Fibroblast of skin of scalp (primary cell): ENCODE results near the gene ITPR2.
"Not testable (repeated sequence)": the region's sequence is repeated elsewhere in the genome, so short reads cannot be mapped to it uniquely, and the experiment has no call there.

Source experiments
- DNase-seq: peaks from one replicate; pipeline ENCODE4 v3.0.0-alpha.2; 2013

ITPR2 gene

DNA sequence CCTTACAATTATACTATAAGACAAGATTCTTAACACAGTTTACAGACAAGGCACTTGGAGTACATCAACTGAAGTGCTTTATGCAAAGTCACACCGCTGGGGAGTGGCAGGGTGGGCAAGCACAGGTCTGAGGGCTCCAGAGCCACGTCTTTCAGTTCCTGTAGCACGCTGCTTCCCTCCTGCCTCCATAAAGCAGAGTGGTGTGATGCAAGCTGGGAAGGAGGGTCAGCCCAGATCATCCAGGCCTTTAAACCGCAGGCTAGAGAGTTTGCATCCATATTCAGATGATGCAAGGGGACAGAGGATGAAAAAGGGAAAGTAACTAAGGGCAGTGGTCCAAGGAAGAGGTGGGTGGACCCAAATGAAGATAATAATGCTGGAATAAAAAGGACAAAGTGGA lies 132.6 kb downstream of the ITPR2 start:
- no peak for DNase-seq

DNA sequence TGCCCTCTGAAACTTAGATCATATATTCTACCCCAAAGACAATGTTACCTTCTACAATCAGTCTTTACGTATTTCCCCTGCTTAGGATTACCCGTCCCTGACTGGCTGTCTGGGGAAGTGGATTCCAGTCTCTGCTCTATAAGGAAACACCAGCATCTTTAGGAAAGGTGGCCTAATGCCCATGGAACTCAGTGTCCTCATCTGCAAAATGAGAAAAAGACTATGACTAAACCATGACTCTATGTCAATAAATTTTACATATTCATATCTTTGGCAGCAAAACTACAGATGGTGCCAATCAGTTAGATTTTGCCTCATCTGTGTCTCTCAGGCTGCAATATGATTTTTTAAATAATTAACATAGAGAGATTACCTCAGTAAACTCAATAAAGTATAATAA lies 133.8 kb downstream of the ITPR2 start:
- DNase-seq, result peak; percentile 28

DNA sequence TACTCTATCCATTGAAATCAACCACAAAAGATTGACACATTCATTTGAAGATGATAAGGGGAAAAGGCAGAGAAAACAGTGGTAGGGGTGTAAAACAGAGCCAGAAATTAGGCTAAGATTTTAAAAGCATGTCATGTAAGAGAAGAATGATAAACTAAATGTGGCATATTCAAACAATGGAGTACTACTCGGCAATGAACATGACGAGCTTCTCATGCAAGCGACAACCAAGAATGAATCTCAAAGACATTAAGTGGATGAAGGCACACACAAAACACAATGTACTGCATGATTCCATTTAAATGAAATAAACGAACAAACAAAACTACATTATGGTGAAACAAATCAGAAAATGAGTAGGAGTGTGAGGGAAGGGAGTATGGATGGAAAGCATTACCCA lies 134.8 kb downstream of the ITPR2 start:
- no peak for DNase-seq

DNA sequence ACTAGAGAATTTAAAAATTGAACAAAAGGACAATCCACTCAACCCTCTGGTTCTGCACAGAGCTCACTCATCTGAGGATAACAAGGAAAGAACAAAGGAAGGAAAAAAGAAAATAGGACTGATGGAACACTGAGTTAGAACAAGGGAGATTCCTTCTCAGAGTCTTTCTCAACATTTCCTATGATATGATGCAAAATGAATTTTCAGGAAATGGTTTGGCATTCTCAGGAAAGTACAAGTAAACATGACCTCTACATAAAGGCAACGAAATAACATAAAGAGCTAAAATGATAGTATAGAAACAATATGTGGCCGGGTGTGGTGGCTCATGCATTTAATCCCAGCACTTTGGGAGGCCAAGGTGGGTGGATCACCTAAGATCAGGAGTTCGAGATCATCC lies 135.8 kb downstream of the ITPR2 start:
- DNase-seq, result no peak

DNA sequence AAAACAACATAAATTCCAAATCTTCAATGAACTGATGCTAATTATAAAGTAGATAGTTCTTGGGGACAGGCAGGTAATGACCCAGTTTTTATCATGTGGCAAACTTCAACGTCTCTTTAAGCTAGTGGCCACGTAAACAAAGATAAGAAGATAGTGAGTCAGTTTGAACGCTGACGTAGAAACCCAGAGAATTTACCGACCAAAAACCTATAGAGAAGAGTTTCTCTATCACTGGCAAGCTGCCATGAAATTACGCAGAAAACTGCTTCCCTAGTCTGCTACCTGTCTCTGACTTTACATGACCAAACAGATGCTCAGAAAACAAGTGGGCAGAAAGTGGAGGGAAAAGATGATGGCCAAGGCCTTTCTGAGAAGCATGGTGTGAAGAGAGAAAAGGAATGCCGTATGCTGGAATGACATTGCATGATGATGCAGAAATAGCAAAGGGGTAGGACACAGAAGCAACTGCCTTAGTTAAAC lies 136.3 kb downstream of the ITPR2 start:
- no peak for DNase-seq

DNA sequence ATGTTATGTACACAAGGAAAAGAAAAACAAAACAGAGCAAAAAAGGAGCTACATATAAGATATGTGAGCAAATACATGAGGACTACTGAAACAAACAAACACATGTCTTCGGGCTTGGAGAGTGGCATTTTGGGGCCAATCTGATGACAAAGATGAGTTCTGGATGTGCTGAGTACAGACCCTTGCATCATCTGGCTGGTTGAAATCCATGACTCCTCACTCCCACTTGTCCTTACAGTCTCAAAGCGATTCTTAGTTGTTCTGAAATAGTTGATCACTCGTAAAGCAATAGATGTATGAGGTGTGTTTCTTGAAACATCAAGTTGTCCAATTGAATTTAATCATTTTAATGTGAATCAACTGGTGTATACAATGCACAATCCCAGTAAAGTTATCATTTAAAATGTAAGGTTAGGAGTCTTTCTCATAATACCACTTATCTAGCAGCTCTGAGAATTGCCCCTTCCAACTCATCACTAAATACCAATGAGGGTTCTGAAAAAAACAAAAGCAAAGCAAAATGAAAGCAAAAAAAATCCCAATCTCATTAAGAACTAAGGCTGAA lies 136.9 kb downstream of the ITPR2 start:
- no peak for DNase-seq

DNA sequence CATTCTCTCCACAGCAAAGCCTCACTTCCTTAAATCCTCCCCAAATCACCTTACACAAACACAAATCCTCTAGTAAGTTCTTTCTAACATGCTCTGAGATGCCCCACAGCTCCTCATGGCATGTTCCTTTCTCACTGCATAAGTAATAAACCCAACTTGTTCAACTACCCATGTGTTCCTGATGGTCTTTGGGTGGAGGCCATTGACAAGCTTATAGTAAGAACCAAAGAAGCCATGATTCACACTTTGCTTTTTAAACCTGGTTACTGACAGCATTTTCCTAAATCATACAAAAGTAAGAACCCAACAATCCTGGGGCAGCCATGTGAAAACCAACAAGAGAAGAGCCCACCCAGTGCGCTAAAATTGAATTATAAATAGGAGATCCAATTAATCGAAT lies 138.6 kb downstream of the ITPR2 start:
- no peak for DNase-seq

DNA sequence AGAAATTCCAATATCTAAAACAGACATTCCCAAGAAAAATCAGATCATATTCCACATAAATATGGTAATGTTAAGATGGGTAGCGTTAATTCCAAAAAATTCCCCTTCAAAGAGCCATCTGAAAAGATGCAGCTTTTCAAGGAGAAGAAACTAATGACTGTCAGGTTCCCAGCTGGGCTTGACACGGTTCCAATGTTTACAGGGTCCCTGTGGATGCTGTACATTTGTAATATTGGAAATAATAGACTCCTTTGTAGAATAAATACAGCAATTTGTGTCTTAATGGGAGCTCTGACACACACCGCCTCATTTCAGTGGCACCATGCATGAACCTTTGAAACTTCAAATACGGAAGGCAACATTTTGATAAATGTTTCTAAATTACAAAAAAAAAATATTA lies 140.6 kb downstream of the ITPR2 start:
- no peak for DNase-seq

DNA sequence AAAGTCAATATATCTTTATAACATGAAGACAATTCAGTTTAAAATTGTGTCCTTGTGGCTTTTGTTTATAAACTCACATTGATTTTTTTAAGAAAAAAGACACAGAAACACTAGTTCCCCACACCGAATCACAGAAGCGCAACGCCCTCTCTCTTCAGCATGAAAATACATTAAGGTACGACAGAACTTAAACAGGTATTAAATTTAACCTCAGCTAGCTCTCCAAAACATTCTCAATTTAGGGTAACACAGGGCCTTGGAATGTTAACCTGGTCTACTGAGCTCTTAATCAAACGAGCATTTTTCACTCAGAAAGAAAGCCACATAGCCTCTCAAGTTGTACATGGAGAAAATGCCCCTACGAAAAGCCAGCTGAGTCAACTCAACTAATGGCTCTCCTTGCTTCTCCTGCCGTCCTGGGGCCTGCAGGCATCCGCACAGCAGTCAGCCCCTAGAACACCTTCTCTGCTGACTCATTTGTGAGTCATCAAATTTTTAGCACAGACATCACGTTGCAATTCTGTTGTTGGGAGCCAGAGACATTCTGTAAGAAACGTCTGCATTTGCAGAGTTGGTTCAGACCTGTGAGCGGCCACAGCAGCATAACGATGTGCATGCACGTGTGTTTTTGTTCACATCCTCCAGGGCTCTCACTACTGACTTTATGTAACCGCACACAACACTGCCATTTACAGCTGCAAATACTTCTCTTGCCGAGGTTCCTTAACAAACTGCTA lies 141.6 kb downstream of the ITPR2 start:
- DNase-seq, result peak; percentile 92

DNA sequence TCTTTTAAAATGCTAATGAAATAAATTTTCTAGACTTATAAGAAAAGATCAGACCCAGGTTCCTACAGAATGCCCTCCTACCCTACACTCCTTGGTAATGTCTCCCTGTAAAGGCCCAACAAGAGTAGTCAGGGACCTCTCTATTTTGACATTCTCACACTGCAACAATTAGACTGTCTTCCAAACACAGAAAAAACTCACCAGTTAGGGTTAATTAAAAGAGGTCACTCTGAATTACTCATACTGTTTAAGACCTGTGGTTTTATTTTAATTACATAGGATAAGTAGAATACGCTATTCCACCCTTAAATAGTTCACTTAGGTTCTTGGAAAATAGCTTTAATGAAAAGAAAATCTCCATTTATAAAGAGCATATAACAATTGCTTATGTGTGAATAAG lies 142.4 kb downstream of the ITPR2 start:
- DNase-seq, result no peak

DNA sequence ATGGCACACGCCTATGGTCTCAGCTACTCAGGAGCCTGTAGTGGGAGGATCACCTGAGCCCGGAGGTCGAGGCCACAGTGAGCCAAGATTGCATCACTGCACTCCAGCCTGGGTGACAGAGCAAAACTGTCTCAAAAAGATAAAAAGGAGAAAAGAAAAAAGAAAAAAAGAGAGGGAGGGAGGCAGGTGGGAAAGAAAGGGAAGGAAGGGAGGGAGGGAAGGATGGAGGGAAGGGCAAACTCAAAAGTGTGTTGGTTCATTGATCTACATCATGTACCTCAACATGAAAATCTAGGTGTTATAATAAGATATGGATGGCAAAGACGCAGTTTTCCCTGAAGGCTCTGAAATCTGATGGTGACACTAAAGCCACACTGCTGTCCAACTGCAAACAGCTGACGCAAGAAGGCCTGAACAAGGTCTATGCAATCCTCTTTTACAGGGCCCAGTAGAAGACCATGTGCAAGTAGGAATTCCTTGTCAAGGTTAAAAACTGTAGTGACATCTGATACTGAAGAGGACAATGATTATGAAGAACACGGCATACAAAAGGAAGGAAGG lies 143.6 kb downstream of the ITPR2 start:
- DNase-seq, result no peak

DNA sequence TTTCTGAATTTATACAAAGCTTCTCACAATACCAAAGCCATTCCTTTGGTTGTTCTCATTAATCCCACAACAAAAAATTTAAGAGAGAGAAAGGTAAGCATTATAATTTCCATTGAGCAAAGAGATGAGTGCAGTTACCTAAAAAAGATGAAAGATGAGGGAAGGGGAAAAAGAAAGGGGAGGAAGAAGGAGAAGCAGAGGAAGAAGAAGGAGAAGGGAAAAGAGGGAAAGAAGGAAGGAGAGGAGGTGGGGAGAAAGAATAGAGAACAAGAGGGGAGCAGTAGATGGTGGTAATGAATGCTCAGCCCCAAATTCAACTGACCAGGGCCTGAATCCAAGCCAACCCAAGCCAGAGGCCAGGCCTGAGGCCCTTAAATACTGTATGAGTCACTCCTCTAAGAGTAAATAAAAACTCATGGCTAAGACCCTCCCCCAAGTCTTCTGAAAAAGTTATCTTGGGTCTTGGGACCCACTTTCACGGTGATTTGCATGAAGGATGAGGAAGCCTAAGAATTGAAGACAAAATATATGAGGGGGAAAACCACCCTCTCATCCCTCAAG lies 144.6 kb downstream of the ITPR2 start:
- no peak for DNase-seq

DNA sequence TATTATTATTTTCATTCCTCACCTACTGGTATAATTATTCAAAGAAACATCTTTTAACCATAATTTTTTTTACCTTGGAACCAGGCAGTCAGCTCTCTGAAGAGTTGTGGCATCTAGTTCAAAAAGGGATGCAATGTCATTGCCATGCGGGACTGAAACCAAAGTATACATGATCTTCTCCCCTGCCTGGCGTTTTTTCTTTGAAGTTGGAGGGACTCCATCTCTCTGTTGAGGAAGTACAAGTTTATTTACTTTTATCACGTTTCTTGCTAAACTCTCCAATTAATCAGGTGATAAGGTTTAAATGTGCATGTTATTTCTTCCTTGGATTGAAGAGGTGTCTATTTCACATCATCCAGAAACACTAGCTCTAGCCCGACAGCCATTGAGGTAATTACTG lies 146.6 kb downstream of the ITPR2 start:
- no peak for DNase-seq

DNA sequence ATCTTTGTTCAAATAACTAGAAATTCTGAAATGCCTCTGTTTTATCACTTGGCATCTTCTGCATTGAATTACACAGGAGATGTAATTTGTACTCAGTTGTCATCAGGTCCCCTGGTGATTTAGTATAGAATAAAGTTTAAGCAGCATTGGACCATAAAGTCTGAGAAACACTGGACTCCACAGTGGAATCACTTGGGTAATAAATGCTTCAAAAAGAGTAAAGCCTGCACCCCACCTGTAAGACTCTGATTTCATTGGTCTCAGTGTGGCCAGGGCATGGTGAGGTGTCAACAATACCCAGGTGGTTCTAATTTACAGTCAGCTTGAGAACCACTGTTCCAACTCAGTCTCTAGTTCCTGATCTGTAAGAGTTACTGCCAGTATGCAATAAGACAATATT lies 148.9 kb downstream of the ITPR2 start:
- DNase-seq, result no peak

DNA sequence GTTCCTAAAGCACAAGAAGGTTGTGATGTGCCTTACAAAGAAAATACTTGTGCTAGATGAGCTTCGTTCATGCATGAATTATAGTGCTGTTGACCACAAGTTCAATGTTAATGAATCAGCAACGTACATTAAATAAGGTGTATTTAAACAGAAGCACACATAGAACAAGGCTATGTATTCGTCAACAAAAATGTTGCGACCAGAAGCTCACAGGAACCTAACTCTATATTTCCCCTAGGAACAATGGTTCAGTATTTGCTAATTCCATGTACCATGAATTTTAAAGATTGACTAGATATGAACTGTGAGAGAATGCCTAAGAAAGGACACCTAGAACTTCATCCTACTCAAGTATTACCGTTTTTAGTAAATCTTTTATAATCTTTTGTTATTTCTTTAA lies 149.6 kb downstream of the ITPR2 start:
- DNase-seq, result no peak

DNA sequence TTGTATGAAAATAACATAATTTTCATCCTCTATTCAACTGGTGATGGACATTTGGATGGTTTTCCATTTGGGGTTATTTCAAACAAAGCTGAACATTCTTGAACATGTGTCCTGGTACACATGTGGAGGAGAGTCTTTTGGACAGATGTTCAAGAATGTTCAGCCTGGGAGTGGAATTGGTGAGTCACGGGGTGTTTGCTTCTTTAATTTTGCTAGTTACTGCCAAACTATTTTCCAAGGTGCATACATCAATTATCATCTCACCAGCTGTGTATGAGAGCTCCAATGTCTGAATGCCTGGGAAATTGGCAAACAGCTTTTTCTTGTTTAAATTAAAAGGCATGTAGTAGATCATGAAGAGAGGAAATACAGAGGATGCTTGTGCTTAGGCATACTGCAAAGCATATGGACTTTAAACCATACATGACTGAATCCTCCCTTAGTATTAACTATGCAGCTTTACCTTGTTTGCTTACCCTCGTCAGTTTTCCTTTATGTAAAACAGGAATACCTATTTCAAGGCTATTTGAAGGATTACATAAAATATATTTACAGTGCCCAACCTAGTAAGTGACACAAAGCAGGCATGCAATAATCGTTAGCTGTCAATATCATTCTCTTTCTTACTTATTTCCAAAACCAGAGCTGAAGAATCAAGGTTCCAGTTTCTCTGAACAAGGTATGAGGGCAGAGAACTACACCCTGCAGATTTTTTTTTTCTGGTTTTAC lies 152.1 kb downstream of the ITPR2 start:
- DNase-seq, result peak; percentile 26

DNA sequence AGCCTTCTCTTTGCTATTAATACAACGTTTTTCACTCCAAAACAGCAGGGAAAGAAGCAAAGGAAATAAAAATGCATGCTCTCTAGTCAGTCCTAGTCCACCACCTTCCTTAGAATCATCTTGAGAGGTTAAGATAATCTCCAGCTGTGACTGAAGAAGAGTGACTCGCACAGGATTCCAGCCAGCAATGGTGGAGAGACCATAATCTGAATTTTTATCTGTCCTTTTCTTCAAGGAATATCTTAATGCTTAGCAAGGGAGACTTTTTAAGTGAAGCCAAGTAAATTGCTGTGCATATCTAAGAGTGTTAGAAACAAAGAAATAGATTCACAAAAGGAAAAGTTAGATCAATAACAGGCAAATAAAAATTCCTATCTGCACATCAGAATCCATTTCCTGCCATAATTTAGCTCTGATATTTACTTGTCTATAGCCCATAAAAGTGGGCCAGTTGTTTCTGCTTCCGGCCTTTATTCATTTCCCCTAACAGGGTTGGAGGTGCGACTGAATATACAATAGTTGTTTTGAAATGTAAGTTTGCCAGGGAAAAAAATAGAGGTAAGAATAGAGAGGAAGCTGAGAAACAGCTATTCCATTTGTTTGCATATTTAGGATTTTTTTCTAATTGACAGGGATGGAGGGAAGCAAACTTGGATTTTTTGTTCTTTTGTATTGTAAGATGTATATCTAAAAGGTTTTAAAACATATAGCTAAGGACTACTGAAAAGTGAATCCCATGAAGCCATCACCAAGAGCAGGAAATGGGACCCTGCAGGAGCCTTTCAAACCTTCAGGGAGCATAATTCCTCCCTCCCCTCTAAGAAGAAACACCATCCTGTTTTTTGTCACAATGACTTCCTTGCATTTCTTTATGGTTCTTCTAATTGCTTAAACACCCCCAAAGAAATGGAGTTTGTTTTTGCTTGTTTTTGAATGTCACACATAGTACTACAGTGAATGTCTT lies 154.0 kb downstream of the ITPR2 start:
- DNase-seq, result peak; percentile 17

DNA sequence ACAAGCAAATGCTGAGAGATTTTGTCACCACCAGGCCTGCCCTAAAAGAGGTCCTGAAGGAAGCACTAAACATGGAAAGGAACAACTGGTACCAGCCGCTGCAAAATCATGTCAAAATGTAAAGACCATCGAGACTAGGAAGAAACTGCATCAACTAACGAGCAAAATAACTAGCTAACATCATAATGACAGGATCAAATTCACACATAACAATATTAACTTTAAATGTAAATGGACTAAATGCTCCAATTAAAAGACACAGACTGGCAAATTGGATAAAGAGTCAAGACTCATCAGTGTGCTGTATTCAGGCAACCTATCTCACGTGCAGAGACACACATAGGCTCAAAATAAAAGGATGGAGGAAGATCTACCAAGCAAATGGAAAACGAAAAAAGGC lies 161.5 kb downstream of the ITPR2 start:
- not testable (repeated sequence) for DNase-seq

DNA sequence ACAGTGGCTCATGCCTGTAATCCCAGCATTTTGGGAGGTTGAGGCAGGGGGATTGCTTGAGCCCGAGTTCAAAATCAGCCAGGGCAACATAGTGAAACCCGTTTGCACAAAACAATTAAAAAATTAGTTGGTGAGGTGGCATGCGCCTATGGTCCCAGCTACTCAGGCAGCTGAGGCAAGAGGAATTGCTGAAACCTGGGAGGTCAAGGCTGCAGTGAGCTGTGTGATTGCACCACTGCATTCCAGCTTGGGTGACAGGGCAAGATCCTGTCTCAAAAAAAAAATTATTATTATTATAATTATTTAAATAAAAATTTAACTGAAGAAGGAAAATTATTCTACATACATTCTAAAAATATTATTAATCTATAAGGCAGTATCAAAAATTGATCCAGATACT lies 164.1 kb downstream of the ITPR2 start:
- DNase-seq, result no peak

DNA sequence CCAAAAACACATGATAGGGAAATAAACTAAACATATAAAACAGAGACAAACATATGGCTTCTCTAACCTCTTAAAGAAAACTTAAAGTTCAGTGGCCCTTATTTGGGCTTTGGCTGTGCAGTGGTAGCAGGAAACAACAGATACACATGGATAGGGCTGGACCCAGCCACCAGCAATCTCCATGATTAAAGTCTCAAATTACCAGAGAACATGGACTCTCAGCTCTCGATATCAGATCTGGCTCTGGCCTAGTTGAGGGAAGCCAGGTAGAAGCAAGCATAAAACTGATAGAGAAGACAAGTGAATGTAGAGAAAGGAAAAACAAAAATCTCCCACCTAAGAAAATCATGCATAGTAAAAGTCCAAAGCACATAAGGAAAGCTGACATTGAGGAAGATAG lies 164.8 kb downstream of the ITPR2 start:
- no peak for DNase-seq

DNA sequence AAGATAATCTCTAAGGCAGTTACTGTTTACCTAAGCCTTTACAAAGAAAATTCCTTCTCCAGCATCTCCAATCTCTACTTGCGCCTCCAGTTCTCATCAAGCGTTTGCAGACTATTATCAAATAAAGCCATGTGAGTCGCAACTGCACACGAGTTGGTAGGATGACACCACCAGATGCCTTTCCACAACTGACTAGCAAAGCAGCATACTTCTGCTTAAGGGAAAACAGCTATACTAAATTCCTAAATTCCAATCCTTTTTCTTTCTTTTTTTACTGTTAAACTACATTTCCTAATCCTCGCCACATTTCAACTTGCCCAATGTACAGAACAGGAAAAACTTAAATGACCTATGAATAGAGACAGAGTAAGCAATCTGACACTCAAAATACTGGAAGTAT lies 166.7 kb downstream of the ITPR2 start:
- peak; percentile 56 for DNase-seq

DNA sequence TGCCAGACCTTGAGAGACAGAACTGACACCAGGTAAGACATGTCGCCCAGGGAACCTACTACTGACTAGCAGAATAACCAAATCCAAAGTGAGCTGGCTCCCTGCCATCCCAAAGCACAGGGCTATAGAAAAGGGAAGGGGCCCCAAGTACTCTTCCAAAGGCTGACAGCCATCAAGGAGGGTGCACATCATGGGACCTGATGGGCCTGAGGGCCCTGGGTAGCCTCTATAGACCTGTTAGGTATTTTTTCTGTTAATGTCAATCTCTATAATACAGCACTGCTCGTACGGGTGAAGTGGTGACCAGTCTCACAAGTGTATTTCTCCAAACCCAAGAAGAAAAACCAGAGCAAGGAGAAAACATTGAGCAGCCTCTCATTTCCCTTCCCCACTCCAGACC lies 171.6 kb downstream of the ITPR2 start:
- no peak for DNase-seq
